ENCODE data around the gene CELA2A. TPM values are rescaled to one million over a fixed set of nuclear protein-coding genes. Genes with fewer than 3 reads are reported as not detected.

Gene CELA2A
- not detected for total RNA-seq

DNA sequence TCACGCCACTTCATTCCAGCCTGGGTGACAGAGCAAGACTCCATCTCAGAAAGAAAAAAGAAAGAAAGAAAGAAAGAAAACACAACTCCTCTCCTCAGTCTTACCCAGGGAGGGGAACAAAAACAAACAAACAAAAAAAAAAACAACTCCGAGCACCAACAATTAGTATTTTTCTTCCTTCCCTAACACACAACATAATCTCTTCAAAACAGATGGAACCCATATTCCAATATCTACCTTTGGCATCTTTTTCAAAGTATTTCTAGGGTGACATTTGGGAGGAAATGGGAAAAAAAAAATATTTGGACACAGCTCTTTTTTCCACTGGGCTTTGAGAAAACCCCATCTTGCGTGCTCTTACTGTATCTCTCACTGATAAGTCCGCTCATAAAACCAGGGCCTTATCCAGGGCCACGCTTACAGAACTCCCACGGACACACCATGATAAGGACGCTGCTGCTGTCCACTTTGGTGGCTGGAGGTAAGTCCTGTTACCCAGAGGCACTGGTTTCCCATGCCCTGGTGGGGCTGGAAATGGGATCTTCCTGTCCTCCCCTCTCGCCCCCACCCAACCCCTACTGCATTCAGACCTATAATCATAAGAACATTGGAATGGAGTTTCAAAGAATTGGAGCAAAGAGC, at the start of gene CELA2A:
TSS of gene CELA2A (plus strand) at position 420 of the 642 bp plus-strand sequence. CDS start at position 442, 22 bp downstream.
- no peak for TF ChIP-seq CTCF (IDR thresholded peaks at IDR 0.05 in 4 of 5, conservative IDR thresholded peaks at IDR 0.05 in 1 of 5)
- no peak for TF ChIP-seq POLR2A (IDR thresholded peaks at IDR 0.05)
- in situ Hi-C loops (cut with MboI; ENCODE audit: low sequenced_read_pairs in 4 of 4): no loop called here

DNA sequence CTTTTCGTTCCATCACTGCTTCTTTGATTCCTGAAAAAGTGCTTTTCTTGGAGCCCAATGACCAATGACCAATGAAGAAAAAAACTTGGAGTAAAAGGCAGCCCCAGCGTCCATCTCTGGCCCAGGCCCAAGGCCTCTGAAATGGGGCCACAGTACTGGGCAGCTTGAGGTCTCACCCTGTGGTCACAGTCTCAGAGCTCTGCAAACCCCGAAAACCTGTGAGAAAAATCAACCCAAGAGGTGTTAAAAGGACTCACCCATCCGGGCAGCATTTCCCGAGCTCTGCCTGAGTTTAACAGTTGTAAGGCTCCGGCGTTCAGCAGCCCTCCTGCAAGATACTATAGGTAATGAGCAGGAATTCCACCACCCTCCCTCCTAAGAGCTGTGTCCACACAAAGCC, 49.0 kb upstream of the CELA2A start:
- no peak for ATAC-seq
- H3K9me3 ChIP-seq: no peaks in the 10 kb centered on the region
- TF ChIP-seq POLR2A (IDR thresholded peaks at IDR 0.05) (no peak), CTCF (IDR thresholded peaks at IDR 0.05 in 4 of 5, conservative IDR thresholded peaks at IDR 0.05 in 1 of 5) (no peak)
- intact Hi-C loops (cut with DNase I; ENCODE audit: low total_unique reads) (no loop called here), in situ Hi-C loops (cut with MboI; ENCODE audit: low sequenced_read_pairs in 4 of 4) (no loop called here)
- peaks cover 4 to 15% (median 11%) of the 10 kb centered on the region in 3 donors for H3K27me3 ChIP-seq
- peak overlapping the region in 1 of 4 donors; percentile 21 for H3K27ac ChIP-seq
- H3K4me1 ChIP-seq: peaks cover 5 to 12% of the 10 kb centered on the region in 2 donors
- no peak for DNase-seq
- H3K4me3 ChIP-seq: no peak overlapping the region
- no peaks in the 10 kb centered on the region for H3K36me3 ChIP-seq

More for the DNA sequence above, at the start of gene CELA2A:
- H3K4me3 ChIP-seq: no peak within 1 kb of the TSS
- H3K27me3 ChIP-seq: no peaks in the 10 kb centered on the region
- ATAC-seq (no peak), DNase-seq (no peak)
- H3K36me3 ChIP-seq: no peaks in the 10 kb centered on the region
- no peak within 1 kb of the TSS for H3K27ac ChIP-seq
- H3K9me3 ChIP-seq: no peaks in the 10 kb centered on the region
- no peaks in the 10 kb centered on the region for H3K4me1 ChIP-seq
- intact Hi-C loops (cut with DNase I; ENCODE audit: low total_unique reads): no loop called here

DNA sequence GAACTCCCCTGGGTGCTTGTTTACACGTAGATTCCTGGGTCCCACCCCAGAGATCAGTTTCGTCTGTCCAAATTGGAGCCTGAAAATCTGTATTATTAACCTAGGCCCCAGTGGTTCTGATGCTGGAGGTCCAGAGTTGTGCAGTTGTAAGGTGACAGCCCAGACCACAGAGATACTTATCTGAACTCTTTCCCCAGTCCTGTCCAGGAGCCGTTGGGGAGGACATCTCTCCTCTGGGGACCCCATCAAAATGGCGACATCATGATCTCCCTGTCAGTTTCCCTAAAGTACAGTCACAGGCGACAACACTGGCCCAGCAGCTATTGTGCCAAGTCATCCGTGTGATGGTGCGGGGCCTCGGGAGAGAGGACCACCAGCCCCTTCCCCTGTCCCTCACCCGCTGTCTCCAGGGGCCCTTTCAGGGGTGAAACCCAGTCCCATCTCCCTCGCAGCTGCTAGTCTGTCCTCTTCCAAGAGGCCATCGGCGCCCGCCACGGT, 47.6 kb upstream of the CELA2A start:
- peak overlapping the region in 2 of 4 donors; percentile 42 to 56 for H3K27ac ChIP-seq
- ATAC-seq (no peak), DNase-seq (no peak)
- in situ Hi-C loops (cut with MboI; ENCODE audit: low sequenced_read_pairs in 4 of 4) (no loop called here), intact Hi-C loops (cut with DNase I; ENCODE audit: low total_unique reads) (no loop called here)
- H3K4me3 ChIP-seq: peak overlapping the region; percentile 61 to 69 (median 64)
- H3K36me3 ChIP-seq: no peaks in the 10 kb centered on the region
- H3K9me3 ChIP-seq: no peaks in the 10 kb centered on the region
- no peak for TF ChIP-seq POLR2A (IDR thresholded peaks at IDR 0.05)
- TF ChIP-seq CTCF (IDR thresholded peaks at IDR 0.05 in 4 of 5, conservative IDR thresholded peaks at IDR 0.05 in 1 of 5): no peak
- peaks cover 4 to 15% (median 11%) of the 10 kb centered on the region in 3 donors for H3K27me3 ChIP-seq
- H3K4me1 ChIP-seq: peaks cover 5 to 12% of the 10 kb centered on the region in 2 donors

- H3K4me1 ChIP-seq: peaks cover 5 to 12% of the 10 kb centered on the region in 2 donors
- TF ChIP-seq CTCF (IDR thresholded peaks at IDR 0.05 in 4 of 5, conservative IDR thresholded peaks at IDR 0.05 in 1 of 5) (no peak), POLR2A (IDR thresholded peaks at IDR 0.05) (peak; percentile 56 to 81)
- H3K36me3 ChIP-seq: no peaks in the 10 kb centered on the region
- H3K27me3 ChIP-seq: peaks cover 4 to 15% (median 11%) of the 10 kb centered on the region in 3 donors
- H3K9me3 ChIP-seq: no peaks in the 10 kb centered on the region
- ATAC-seq: peak; percentile 72 to 80
- in situ Hi-C loops (cut with MboI; ENCODE audit: low sequenced_read_pairs in 4 of 4): no loop called here
- intact Hi-C loops (cut with DNase I; ENCODE audit: low total_unique reads): no loop called here
- peak within 1 kb of the TSS; percentile 10 to 56 (median 35) for H3K27ac ChIP-seq
- peak; percentile 41 to 46 for DNase-seq
- peak within 1 kb of the TSS; percentile 61 to 69 (median 64) for H3K4me3 ChIP-seq
Observed at GRCh38 chr1:15409388-15410222, 46.9 kb upstream of the CELA2A start, which contains the start of gene EFHD2. EFHD2 (plus strand) TSS chr1:15409888; CDS start chr1:15409972, 84 bp downstream.

Data from gastrocnemius medialis (tissue), 4 donors.